HG03378 (cell line): ENCODE data around the gene MTUS2.
A peak's percentile ranks its signal among the peaks of the same experiment; 100 is the strongest.
"Not testable (repeated sequence)": the region's sequence is repeated elsewhere in the genome, so short reads cannot be mapped to it uniquely, and the experiment has no call there.

ENCODE experiments used
- ATAC-seq: cut with Tn5 transposase; IDR thresholded peaks from one replicate; pipeline ENCODE4 v1.9.1; 2021; ENCODE audit warnings: mild to moderate bottlenecking, moderate library complexity; ENCODE audit not compliant: unreplicated experiment

The MTUS2 gene

GRCh38 chr13:29156136-29156535 lies 336.0 kb downstream of the MTUS2 start:
- no peak for ATAC-seq

GRCh38 chr13:29159871-29160270 lies 339.7 kb downstream of the MTUS2 start:
- no peak for ATAC-seq

- ATAC-seq = no peak
Observed at GRCh38 chr13:29160862-29161261, 340.7 kb downstream of the MTUS2 start.

GRCh38 chr13:29161676-29162075 lies 341.5 kb downstream of the MTUS2 start:
- ATAC-seq = no peak

- no peak for ATAC-seq
Observed at GRCh38 chr13:29162638-29163235, 342.6 kb downstream of the MTUS2 start.

- ATAC-seq = no peak
Observed at GRCh38 chr13:29164116-29164515, 344.0 kb downstream of the MTUS2 start.

GRCh38 chr13:29165216-29165615 lies 345.1 kb downstream of the MTUS2 start:
- no peak for ATAC-seq

GRCh38 chr13:29165840-29166239 lies 345.7 kb downstream of the MTUS2 start:
- no peak for ATAC-seq

GRCh38 chr13:29170436-29171082 lies 350.4 kb downstream of the MTUS2 start:
- ATAC-seq = no peak

GRCh38 chr13:29171244-29171643 lies 351.1 kb downstream of the MTUS2 start:
- no peak for ATAC-seq

- ATAC-seq = no peak
Observed at GRCh38 chr13:29174093-29174492, 354.0 kb downstream of the MTUS2 start.

GRCh38 chr13:29175250-29175873 lies 355.2 kb downstream of the MTUS2 start:
- no peak for ATAC-seq

- no peak for ATAC-seq
Observed at GRCh38 chr13:29180055-29180454, 359.9 kb downstream of the MTUS2 start.

- ATAC-seq = no peak
Observed at GRCh38 chr13:29182216-29182615, 362.1 kb downstream of the MTUS2 start.

- ATAC-seq = no peak
Observed at GRCh38 chr13:29185926-29186325, 365.8 kb downstream of the MTUS2 start.

- no peak for ATAC-seq
Observed at GRCh38 chr13:29187584-29187983, 367.4 kb downstream of the MTUS2 start.

- ATAC-seq = no peak
Observed at GRCh38 chr13:29190298-29190697, 370.2 kb downstream of the MTUS2 start.

GRCh38 chr13:29193083-29193482 lies 372.9 kb downstream of the MTUS2 start:
- ATAC-seq = no peak

GRCh38 chr13:29195456-29195855 lies 375.3 kb downstream of the MTUS2 start:
- no peak for ATAC-seq

- peak; percentile 98 for ATAC-seq
Observed at GRCh38 chr13:29196409-29197074, 376.4 kb downstream of the MTUS2 start.

GRCh38 chr13:29202753-29203152 lies 382.6 kb downstream of the MTUS2 start:
- not testable (repeated sequence) for ATAC-seq

GRCh38 chr13:29204651-29205050 lies 384.5 kb downstream of the MTUS2 start:
- ATAC-seq = no peak
